Memory B cell (primary cell): Measurements from ENCODE around the gene FBN3.

ENCODE experiments used
- ATAC-seq: fragments of 150-1000 bp; cut with Tn5 transposase; 2 replicates; pipeline ENCODE4 v1.10.0; 2021; ENCODE audit warnings: low read depth, mild to moderate bottlenecking, moderate library complexity
- DNase-seq, 2 donors: peaks; one replicate each; pipeline ENCODE4 v3.0.0; 2022; ENCODE audit warnings: low spot score in 2 of 2
- H3K27ac Mint-ChIP-seq: one replicate; pipeline ENCODE4 v1.8.0; 2022; ENCODE audit warnings: mild to moderate bottlenecking, moderate library complexity, mixed read lengths
- H3K27me3 Mint-ChIP-seq: one replicate; pipeline ENCODE4 v1.8.0; 2022; ENCODE audit warnings: mixed read lengths
- H3K36me3 Mint-ChIP-seq: one replicate; pipeline ENCODE4 v1.8.0; 2022; ENCODE audit warnings: mild to moderate bottlenecking, mixed read lengths
- H3K4me1 Mint-ChIP-seq: one replicate; pipeline ENCODE4 v1.8.0; 2022; ENCODE audit warnings: mixed read lengths
- H3K4me3 Mint-ChIP-seq: one replicate; pipeline ENCODE4 v1.8.0; 2022; ENCODE audit warnings: mild to moderate bottlenecking, moderate library complexity, mixed read lengths
- H3K9me3 Mint-ChIP-seq: one replicate; pipeline ENCODE4 v1.8.0; 2022; ENCODE audit warnings: mixed read lengths

FBN3 gene

GRCh38 chr19:8097681-8098567 lies 51.5 kb downstream of the FBN3 start:
- H3K9me3 Mint-ChIP-seq = peaks cover 14% of the 10 kb centered on the region
- H3K27me3 Mint-ChIP-seq = peaks cover 16% of the 10 kb centered on the region
- no peak overlapping the region for H3K27ac Mint-ChIP-seq
- H3K4me3 Mint-ChIP-seq = no peak overlapping the region
- DNase-seq (no peak), ATAC-seq (no peak)
- no peaks in the 10 kb centered on the region for H3K4me1 Mint-ChIP-seq
- peaks cover 2% of the 10 kb centered on the region for H3K36me3 Mint-ChIP-seq

DNA sequence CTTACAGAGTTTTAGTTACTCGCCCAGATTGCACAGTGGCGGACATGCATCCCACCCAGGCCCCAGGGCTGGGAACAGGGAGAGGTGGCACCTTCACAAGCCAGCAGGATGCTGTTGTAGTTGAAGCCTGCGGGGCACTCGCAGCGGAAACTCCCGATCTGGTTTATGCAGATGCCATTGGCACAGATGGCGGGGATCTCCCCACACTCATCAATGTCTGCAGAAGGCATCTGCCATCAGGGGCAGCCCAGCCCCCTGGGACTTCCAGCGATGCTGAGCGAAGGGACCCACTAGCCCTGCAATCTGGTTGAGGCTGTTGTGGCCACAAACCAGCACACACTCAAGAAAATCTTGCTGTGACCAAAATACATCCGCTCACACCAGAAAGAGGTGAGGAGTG lies 52.2 kb downstream of the FBN3 start:
- ATAC-seq (no peak), DNase-seq (no peak)
- H3K36me3 Mint-ChIP-seq = peaks cover 2% of the 10 kb centered on the region
- no peaks in the 10 kb centered on the region for H3K4me1 Mint-ChIP-seq
- H3K27ac Mint-ChIP-seq = no peak overlapping the region
- H3K9me3 Mint-ChIP-seq = peaks cover 14% of the 10 kb centered on the region
- H3K4me3 Mint-ChIP-seq = no peak overlapping the region
- peaks cover 14% of the 10 kb centered on the region for H3K27me3 Mint-ChIP-seq

DNA sequence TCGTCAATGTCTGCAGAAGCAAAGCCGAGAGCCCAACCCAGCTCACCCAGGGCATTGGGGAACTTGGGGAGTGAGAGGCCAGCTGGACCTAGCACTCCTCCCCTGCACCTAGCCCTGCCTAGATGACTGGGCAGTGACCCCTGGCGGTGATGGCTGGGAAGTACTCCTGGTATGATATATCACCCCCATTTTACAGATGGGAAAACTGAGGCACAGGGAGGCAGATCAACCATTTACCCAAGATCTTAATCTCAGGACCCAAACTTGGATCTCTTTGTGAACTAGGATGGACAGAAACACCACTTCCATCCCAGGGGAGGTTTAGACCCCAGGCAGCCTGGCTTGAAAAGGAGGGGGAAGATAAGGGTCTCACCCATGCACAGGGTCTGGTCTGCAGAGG lies 53.3 kb downstream of the FBN3 start:
- ATAC-seq (no peak), DNase-seq (no peak)
- no peak overlapping the region for H3K27ac Mint-ChIP-seq
- H3K4me1 Mint-ChIP-seq = no peaks in the 10 kb centered on the region
- peaks cover 7% of the 10 kb centered on the region for H3K27me3 Mint-ChIP-seq
- H3K4me3 Mint-ChIP-seq = no peak overlapping the region
- peaks cover 14% of the 10 kb centered on the region for H3K9me3 Mint-ChIP-seq
- peaks cover 2% of the 10 kb centered on the region for H3K36me3 Mint-ChIP-seq

- no peak overlapping the region for H3K27ac Mint-ChIP-seq
- no peaks in the 10 kb centered on the region for H3K4me1 Mint-ChIP-seq
- H3K9me3 Mint-ChIP-seq = peaks cover 14% of the 10 kb centered on the region
- no peak overlapping the region for H3K4me3 Mint-ChIP-seq
- no peak for DNase-seq
- H3K36me3 Mint-ChIP-seq = peaks cover 2% of the 10 kb centered on the region
- peaks cover 7% of the 10 kb centered on the region for H3K27me3 Mint-ChIP-seq
- no peak for ATAC-seq
These were observed 54.0 kb downstream of the FBN3 start for GRCh38 chr19:8095354-8095886.

DNA sequence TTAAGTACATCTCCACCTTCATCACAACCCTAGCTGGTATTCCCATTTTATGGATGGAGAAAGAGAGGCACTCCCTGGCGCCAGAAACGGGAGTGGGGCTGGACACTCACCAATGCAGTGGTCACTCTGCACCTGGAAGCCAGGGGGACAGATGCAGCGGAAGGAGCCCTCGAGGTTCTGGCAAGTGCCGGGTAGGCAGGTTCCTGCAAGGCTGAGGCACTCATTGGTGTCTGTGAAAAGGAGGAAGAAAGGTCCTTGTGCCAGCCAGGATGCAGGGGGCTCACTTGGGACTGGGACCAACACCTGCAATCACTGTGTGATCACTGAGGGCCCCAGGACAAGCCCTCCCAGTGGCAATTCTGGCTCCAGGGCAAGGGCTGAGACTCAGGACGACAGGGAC lies 55.1 kb downstream of the FBN3 start:
- DNase-seq (no peak), ATAC-seq (no peak)
- Mint-ChIP-seq H3K27ac (no peak overlapping the region), H3K4me1 (no peaks in the 10 kb centered on the region), H3K9me3 (peaks cover 16% of the 10 kb centered on the region), H3K4me3 (no peak overlapping the region), H3K36me3 (peaks cover 2% of the 10 kb centered on the region), H3K27me3 (peaks cover 6% of the 10 kb centered on the region)

- DNase-seq (no peak), ATAC-seq (no peak)
- H3K27ac Mint-ChIP-seq = no peak overlapping the region
- peaks cover 14% of the 10 kb centered on the region for H3K9me3 Mint-ChIP-seq
- no peak overlapping the region for H3K4me3 Mint-ChIP-seq
- peaks cover 6% of the 10 kb centered on the region for H3K27me3 Mint-ChIP-seq
- H3K36me3 Mint-ChIP-seq = peaks cover 2% of the 10 kb centered on the region
- H3K4me1 Mint-ChIP-seq = no peaks in the 10 kb centered on the region
These were observed 55.7 kb downstream of the FBN3 start for GRCh38 chr19:8093740-8094139.

DNA sequence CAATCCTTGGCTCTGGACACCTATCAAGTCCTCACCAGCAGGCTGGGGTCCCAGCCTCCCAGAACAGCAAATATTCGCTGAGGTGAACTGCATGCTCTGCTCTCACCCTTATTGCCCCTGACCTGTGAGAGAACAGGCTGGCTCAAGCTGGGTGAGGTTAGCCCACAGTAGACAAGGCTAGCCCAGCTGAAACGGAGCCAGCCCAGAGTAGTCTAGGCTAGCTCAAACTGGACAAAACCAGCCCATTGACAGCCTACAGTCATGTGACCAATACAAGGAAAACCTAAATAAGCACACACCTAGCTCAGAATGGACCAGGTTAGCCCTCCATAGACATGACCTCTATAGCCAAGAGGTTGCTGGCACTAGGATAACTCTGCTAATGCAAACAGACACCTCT lies 58.4 kb downstream of the FBN3 start:
- Mint-ChIP-seq H3K4me3 (no peak overlapping the region), H3K4me1 (no peaks in the 10 kb centered on the region), H3K9me3 (peaks cover 7% of the 10 kb centered on the region), H3K27me3 (no peaks in the 10 kb centered on the region), H3K27ac (no peak overlapping the region), H3K36me3 (peaks cover 2% of the 10 kb centered on the region)
- DNase-seq (no peak), ATAC-seq (no peak)

DNA sequence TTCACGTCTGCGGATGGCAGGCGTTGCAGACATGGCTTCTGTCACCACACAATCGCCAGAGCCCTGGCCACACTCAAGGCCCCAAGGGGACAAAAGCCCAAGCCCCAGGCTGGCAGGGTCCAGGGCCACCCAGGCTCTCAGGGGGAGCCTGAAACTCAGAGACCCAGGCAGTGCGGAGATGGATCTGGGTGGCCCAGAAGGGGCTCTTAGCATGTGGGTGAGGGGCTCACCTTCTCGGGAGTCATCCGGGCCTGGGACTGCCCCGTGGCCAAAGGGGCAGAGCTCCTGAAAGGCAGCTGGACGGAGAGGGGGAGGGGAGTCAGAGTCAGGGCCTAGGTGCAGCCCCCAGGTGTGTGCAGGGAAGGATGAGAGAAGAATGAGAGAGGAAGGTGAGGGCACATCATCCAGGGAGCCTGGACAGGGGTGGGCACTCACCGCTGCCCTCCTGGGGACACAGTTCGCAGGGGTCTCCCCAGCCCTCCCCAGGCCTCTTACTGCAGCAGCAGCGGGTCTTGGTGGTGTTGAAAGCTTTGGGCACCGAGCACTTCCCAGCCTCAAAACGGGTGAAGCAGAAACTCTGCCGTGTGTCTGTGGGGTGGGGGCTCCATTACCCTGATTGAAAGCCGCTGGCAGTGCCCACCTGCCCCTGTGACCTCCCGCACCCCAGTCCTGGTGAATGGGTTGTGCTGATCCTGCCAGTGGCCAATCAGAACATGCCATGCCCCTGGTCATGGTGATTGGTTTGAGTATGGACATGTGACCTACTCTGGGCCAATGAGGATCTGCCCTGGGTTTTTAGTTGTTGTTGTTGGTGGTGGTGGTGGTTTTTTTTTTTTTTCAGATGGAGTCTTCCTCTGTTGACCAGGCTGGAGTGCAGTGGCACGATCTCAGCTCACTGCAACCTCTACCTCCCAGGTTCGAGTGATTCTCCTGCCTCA lies 59.5 kb downstream of the FBN3 start:
- Mint-ChIP-seq H3K9me3 (peaks cover 7% of the 10 kb centered on the region), H3K36me3 (peaks cover 2% of the 10 kb centered on the region), H3K4me1 (no peaks in the 10 kb centered on the region), H3K27me3 (peaks cover 5% of the 10 kb centered on the region), H3K27ac (no peak overlapping the region), H3K4me3 (no peak overlapping the region)
- ATAC-seq (no peak), DNase-seq (no peak)

DNA sequence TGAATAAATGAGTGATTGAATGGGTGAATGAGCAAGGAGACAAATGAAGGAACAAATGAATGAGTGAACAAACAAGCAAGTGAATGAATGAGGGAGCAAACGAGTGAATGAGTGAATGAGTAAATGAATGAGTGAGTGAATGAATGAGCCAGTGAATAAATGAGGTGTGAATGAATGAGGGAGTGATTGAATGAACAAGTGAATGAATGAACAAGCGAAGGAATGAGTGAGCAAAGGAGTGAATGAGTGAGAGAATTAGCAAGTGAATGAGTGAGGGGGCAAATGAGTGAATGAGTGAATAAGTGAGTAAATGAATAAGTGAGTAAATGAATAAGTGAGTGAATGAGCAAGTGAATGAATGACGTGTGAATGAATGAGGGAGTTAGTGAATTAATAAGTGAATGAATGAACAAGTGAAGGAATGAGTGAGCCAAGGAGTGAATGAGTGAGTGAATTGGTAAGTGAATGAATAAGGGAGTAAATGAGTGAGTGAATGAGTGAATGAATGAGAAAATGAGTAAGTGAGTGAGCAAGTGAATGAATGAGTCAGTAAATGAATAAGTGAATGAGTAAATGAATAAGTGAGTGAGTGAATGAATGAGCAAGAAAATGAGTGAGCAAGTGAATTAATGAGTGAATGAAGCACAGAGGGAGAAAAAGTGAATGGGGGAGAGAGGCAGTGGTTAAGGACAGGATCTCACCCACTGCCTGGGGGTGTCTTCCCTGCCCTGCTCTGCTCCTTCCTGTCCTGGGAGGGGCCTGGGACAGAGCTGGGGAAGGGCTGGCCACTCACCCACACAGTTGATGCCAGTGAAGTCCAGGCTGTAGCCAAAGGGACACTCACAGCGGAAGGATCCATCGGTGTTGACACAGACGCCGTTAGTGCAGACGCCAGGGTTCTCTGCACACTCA lies 60.4 kb downstream of the FBN3 start:
- Mint-ChIP-seq H3K4me1 (no peaks in the 10 kb centered on the region), H3K9me3 (peaks cover 4% of the 10 kb centered on the region), H3K4me3 (no peak overlapping the region), H3K27me3 (peaks cover 8% of the 10 kb centered on the region), H3K36me3 (peaks cover under 1% of the 10 kb centered on the region), H3K27ac (no peak overlapping the region)
- ATAC-seq (no peak), DNase-seq (no peak)

DNA sequence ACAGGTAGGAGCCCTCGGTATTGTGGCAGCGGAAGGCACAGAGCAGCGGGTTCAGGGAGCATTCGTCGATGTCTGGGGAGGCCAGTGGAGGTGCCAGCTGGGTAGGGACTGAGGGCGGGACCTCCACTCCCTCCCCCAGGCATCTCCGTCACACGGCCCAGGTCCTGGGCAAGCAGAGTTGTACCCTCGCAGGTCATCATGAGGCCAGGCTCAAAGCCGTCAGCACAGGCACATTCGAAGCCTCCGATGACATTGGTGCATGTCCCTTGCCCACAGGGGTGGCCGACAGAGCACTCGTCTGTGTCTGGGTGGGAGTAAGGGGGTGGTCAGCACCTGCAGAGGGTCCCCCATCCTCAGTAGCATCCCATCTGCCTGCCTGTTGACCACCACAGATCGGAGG lies 61.5 kb downstream of the FBN3 start:
- ATAC-seq = no peak
- Mint-ChIP-seq H3K36me3 (no peaks in the 10 kb centered on the region), H3K4me1 (no peaks in the 10 kb centered on the region), H3K27me3 (peaks cover 15% of the 10 kb centered on the region), H3K9me3 (peaks cover 2% of the 10 kb centered on the region), H3K4me3 (no peak overlapping the region), H3K27ac (no peak overlapping the region)
- no peak for DNase-seq

- Mint-ChIP-seq H3K36me3 (no peaks in the 10 kb centered on the region), H3K27me3 (peaks cover 15% of the 10 kb centered on the region), H3K4me1 (no peaks in the 10 kb centered on the region), H3K9me3 (peaks cover 2% of the 10 kb centered on the region), H3K27ac (no peak overlapping the region), H3K4me3 (no peak overlapping the region)
- ATAC-seq = no peak
- no peak for DNase-seq
These were observed 62.5 kb downstream of the FBN3 start for GRCh38 chr19:8086849-8087248.

GRCh38 chr19:8085598-8086408 lies 63.6 kb downstream of the FBN3 start:
- no peak for ATAC-seq

GRCh38 chr19:8084152-8084551 lies 65.2 kb downstream of the FBN3 start:
- no peak for DNase-seq
- no peak overlapping the region for H3K4me3 Mint-ChIP-seq
- H3K36me3 Mint-ChIP-seq = no peaks in the 10 kb centered on the region
- ATAC-seq = no peak
- H3K27ac Mint-ChIP-seq = no peak overlapping the region
- H3K9me3 Mint-ChIP-seq = no peaks in the 10 kb centered on the region
- peaks cover 15% of the 10 kb centered on the region for H3K27me3 Mint-ChIP-seq
- H3K4me1 Mint-ChIP-seq = no peaks in the 10 kb centered on the region

More at GRCh38 chr19:8085598-8086408, 63.6 kb downstream of the FBN3 start:
- no peak for DNase-seq
- no peak overlapping the region for H3K4me3 Mint-ChIP-seq
- no peak overlapping the region for H3K27ac Mint-ChIP-seq
- H3K27me3 Mint-ChIP-seq = peaks cover 15% of the 10 kb centered on the region
- peaks cover 2% of the 10 kb centered on the region for H3K9me3 Mint-ChIP-seq
- H3K4me1 Mint-ChIP-seq = no peaks in the 10 kb centered on the region
- H3K36me3 Mint-ChIP-seq = no peaks in the 10 kb centered on the region
